Stomach (tissue), 4 donors: ENCODE measurements around the gene SCG3.

Source experiments
- CTCF ChIP-seq, 7 experiments: fragments of 450-650 bp in 4 of 7; fragments of 200-600 bp in 3 of 7; sonication (generic) in 3 of 7; IDR thresholded peaks; one replicate each; pipeline ENCODE4 v1.5.1; 2016 to 2019; ENCODE audit warnings: antibody characterized with exemption in 7 of 7, control low read depth in 2 of 7, mild to moderate bottlenecking in 1 of 7
- EP300 ChIP-seq: sonication (generic); formaldehyde crosslinking; IDR thresholded peaks from one replicate; pipeline ENCODE4 v1.6.1; 2017; ENCODE audit warnings: antibody characterized with exemption
- POLR2A ChIP-seq, 4 donors: fragments of 450-650 bp; IDR thresholded peaks; one replicate each; pipeline ENCODE4 v1.6.1; 2016; ENCODE audit warnings: antibody characterized with exemption in 4 of 4, control low read depth in 2 of 4, mild to moderate bottlenecking in 1 of 4, moderate library complexity in 1 of 4
- POLR2AphosphoS5 ChIP-seq, 3 donors: sonication (generic); formaldehyde crosslinking; IDR thresholded peaks; one replicate each; pipeline ENCODE4 v1.6.1; 2016; ENCODE audit warnings: antibody characterized with exemption in 3 of 3

- TF ChIP-seq CTCF (IDR thresholded peaks at IDR 0.05) (no peak), EP300 (no peak), POLR2A (IDR thresholded peaks at IDR 0.05) (no peak), POLR2AphosphoS5 (IDR thresholded peaks at IDR 0.05) (no peak)
These were observed 10.9 kb downstream of the SCG3 start for GRCh38 chr15:51692154-51692553.
